AG09319 (cell line): Measurements from ENCODE around the gene OR10A4.

ENCODE experiments used
- DNase-seq: peaks from one replicate; pipeline ENCODE4 v3.0.0-alpha.2; 2010; ENCODE audit warnings: low read depth; ENCODE audit errors: extremely low read depth
- CTCF ChIP-seq: IDR thresholded peaks from 2 replicates; pipeline ENCODE4 v1.5.1; 2011; ENCODE audit warnings: low read depth, mild to moderate bottlenecking, inconsistent platforms, low read length, moderate library complexity

Gene OR10A4

GRCh38 chr11:6876325-6876724 is at the start of gene OR10A4:
TSS of gene OR10A4 (plus strand) at chr11:6876625. CDS start at chr11:6876648, 23 bp downstream.
- TF ChIP-seq CTCF = no peak
- no peak for DNase-seq

GRCh38 chr11:6828103-6828502 is 48.3 kb upstream of the OR10A4 start:
- DNase-seq = no peak
- TF ChIP-seq CTCF = no peak

GRCh38 chr11:6833356-6833755 is 43.1 kb upstream of the OR10A4 start:
- no peak for TF ChIP-seq CTCF

GRCh38 chr11:6834021-6834420 is 42.4 kb upstream of the OR10A4 start:
- TF ChIP-seq CTCF = no peak
- no peak for DNase-seq

More at GRCh38 chr11:6833356-6833755, 43.1 kb upstream of the OR10A4 start:
- no peak for DNase-seq

GRCh38 chr11:6841694-6842093 is 34.7 kb upstream of the OR10A4 start:
- TF ChIP-seq CTCF = no peak

GRCh38 chr11:6843670-6844069 is 32.8 kb upstream of the OR10A4 start:
- TF ChIP-seq CTCF = no peak
- no peak for DNase-seq

More at GRCh38 chr11:6841694-6842093, 34.7 kb upstream of the OR10A4 start:
- no peak for DNase-seq

- TF ChIP-seq CTCF = no peak
- DNase-seq = no peak
Observed at GRCh38 chr11:6844356-6844755, 32.1 kb upstream of the OR10A4 start.
